ENCODE results near the gene PCGF2.

GRCh38 chr17:38789185-38789584 lies 41.0 kb upstream of the PCGF2 start:
- TF ChIP-seq CTCF (IDR thresholded peaks at IDR 0.05 in 4 of 5, conservative IDR thresholded peaks at IDR 0.05 in 1 of 5) (no peak), POLR2A (IDR thresholded peaks at IDR 0.05) (no peak)

Data from gastrocnemius medialis (tissue), 4 donors.